KMS-11 (cell line): Measurements from ENCODE around the gene MVB12B.

Experiments
- H2AFZ ChIP-seq: fragments of 200-600 bp; sonication (generic); 2 replicates; pipeline ENCODE4 v1.6.1; 2016; ENCODE audit warnings: antibody characterized with exemption, mixed run types, low read depth
- H3K27ac ChIP-seq: fragments of 200-600 bp; sonication (generic); 2 replicates; pipeline ENCODE4 v1.6.1; 2016; ENCODE audit warnings: mild to moderate bottlenecking, mixed run types
- H3K27me3 ChIP-seq: fragments of 200-600 bp; sonication (generic); 2 replicates; pipeline ENCODE4 v1.6.1; 2017; ENCODE audit warnings: mild to moderate bottlenecking, low read depth, mixed run types, moderate library complexity; ENCODE audit not compliant: insufficient read depth
- H3K36me3 ChIP-seq: fragments of 200-600 bp; sonication (generic); 2 replicates; pipeline ENCODE4 v1.6.1; 2017; ENCODE audit warnings: mild to moderate bottlenecking, mixed run types; ENCODE audit not compliant: insufficient read depth
- H3K4me1 ChIP-seq: fragments of 200-600 bp; sonication (generic); 2 replicates; pipeline ENCODE4 v1.6.1; 2016; ENCODE audit warnings: mild to moderate bottlenecking, low read depth, mixed run types; ENCODE audit not compliant: poor library complexity, severe bottlenecking
- H3K4me2 ChIP-seq: fragments of 200-600 bp; sonication (generic); 2 replicates; pipeline ENCODE4 v1.7.0; 2016; ENCODE audit warnings: mild to moderate bottlenecking, mixed run types
- H3K4me3 ChIP-seq: fragments of 200-600 bp; sonication (generic); IDR thresholded peaks from 2 replicates; pipeline ENCODE4 v1.6.1; 2017; ENCODE audit warnings: low read depth, low read length, mixed read lengths; ENCODE audit not compliant: insufficient read depth
- H3K79me2 ChIP-seq: fragments of 200-600 bp; sonication (generic); 2 replicates; pipeline ENCODE4 v1.6.1; 2016; ENCODE audit warnings: low read depth, mixed run types; ENCODE audit not compliant: insufficient read depth
- H3K9ac ChIP-seq: fragments of 200-600 bp; sonication (generic); 2 replicates; pipeline ENCODE4 v1.6.1; 2016; ENCODE audit warnings: mild to moderate bottlenecking, mixed run types
- H4K20me1 ChIP-seq: fragments of 200-600 bp; sonication (generic); 2 replicates; pipeline ENCODE4 v1.6.1; 2016; ENCODE audit warnings: mild to moderate bottlenecking, mixed run types; ENCODE audit not compliant: insufficient read depth
- TF ChIP-seq, protein P1 (sequence below): fragments of 200-600 bp; sonication (generic); conservative IDR thresholded peaks from 2 replicates; pipeline ENCODE4 v1.6.1; 2017; ENCODE audit warnings: low read depth, mild to moderate bottlenecking, antibody characterized with exemption, low read length, moderate library complexity, mixed read lengths

Gene MVB12B

GRCh38 chr9:126294331-126295081, 32.1 kb upstream of the MVB12B start:
- Histone ChIP-seq H3K27ac (no peak overlapping the region), H3K4me2 (no peak overlapping the region; the same call in 1 of the 2 replicates), H2AFZ (no peak overlapping the region), H3K27me3 (no peaks in the 10 kb centered on the region), H3K36me3 (no peaks in the 10 kb centered on the region), H3K4me3 (no peak overlapping the region), H3K79me2 (no peaks in the 10 kb centered on the region), H4K20me1 (no peaks in the 10 kb centered on the region), H3K9ac (no peak overlapping the region), H3K4me1 (peaks cover 14% of the 10 kb centered on the region)
- TF ChIP-seq, protein P1, sequence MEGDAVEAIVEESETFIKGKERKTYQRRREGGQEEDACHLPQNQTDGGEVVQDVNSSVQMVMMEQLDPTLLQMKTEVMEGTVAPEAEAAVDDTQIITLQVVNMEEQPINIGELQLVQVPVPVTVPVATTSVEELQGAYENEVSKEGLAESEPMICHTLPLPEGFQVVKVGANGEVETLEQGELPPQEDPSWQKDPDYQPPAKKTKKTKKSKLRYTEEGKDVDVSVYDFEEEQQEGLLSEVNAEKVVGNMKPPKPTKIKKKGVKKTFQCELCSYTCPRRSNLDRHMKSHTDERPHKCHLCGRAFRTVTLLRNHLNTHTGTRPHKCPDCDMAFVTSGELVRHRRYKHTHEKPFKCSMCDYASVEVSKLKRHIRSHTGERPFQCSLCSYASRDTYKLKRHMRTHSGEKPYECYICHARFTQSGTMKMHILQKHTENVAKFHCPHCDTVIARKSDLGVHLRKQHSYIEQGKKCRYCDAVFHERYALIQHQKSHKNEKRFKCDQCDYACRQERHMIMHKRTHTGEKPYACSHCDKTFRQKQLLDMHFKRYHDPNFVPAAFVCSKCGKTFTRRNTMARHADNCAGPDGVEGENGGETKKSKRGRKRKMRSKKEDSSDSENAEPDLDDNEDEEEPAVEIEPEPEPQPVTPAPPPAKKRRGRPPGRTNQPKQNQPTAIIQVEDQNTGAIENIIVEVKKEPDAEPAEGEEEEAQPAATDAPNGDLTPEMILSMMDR, result no peak

GRCh38 chr9:126295082-126295477, 31.5 kb upstream of the MVB12B start:
- no peaks in the 10 kb centered on the region for H3K27me3 ChIP-seq
- H4K20me1 ChIP-seq, result no peaks in the 10 kb centered on the region
- TF ChIP-seq, protein P1, result no peak
- H3K9ac ChIP-seq, result no peak overlapping the region
- no peak overlapping the region for H3K27ac ChIP-seq
- peak overlapping the region; percentile 8; the same call in 1 of the 2 replicates for H3K4me2 ChIP-seq
- peaks cover 14% of the 10 kb centered on the region for H3K4me1 ChIP-seq
- H3K36me3 ChIP-seq, result no peaks in the 10 kb centered on the region
- no peak overlapping the region for H2AFZ ChIP-seq
- H3K4me3 ChIP-seq, result no peak overlapping the region
- no peaks in the 10 kb centered on the region for H3K79me2 ChIP-seq

DNA sequence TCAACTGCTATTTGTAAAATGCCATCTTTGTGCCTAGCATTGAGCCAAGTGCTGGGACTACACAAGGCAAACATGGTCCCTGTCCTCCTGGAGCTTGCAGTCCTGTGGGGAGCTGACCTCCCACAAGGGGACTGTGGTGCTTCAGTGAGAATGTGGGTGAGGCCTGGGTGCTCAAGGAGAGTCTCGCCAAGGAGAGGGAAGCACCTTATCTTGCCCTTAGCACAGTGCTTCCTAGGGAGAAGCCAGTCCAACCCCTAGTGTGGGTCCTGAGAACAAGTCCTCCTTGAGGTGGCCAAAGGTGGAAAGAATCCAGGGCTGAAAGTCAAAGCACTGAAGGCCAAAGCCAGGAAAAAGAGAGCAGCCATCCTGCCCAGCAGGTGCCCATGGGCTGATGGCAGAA, 31.1 kb upstream of the MVB12B start:
- no peaks in the 10 kb centered on the region for H4K20me1 ChIP-seq
- no peak overlapping the region for H3K27ac ChIP-seq
- no peak overlapping the region for H2AFZ ChIP-seq
- TF ChIP-seq, protein P1, result no peak
- no peak overlapping the region for H3K9ac ChIP-seq
- H3K4me3 ChIP-seq, result no peak overlapping the region
- peak overlapping the region; percentile 8; the same call in 1 of the 2 replicates for H3K4me2 ChIP-seq
- no peaks in the 10 kb centered on the region for H3K27me3 ChIP-seq
- H3K79me2 ChIP-seq, result no peaks in the 10 kb centered on the region
- no peaks in the 10 kb centered on the region for H3K36me3 ChIP-seq
- H3K4me1 ChIP-seq, result peaks cover 14% of the 10 kb centered on the region

DNA sequence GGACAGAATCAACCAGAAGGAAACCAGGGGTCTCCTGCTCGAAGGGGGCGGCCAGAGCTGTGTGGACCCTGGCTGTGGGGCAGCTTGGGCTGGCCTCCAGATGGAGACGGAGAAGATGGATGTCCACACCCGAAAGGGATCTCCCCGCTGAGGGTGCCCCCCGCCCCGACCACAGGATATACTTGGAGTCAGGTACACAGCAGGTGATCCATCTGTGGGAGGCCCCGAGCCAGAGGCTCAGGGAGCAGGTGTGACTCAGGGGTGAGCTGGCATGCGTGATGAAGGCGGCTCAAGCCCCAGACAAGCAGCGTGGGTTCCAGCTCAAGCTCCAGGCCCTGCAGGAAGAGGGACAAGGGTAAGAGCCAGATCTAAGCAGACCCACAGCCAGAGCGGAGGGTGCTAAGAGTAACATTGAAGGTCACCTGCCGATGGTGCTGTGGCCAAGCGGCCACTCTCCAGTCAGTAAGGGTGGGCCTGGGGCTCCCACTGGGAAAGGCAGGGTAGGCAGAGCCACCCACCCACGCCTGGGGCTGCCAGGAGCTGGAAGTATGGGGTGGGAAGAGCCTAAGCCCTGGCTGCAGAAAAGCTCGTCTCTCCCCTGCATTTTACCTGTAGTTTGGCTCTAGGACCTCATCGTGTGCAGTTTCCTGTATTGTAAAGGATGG, 30.6 kb upstream of the MVB12B start:
- Histone ChIP-seq H3K27me3 (no peaks in the 10 kb centered on the region), H3K4me1 (peaks cover 14% of the 10 kb centered on the region), H3K9ac (no peak overlapping the region), H3K27ac (no peak overlapping the region), H4K20me1 (no peaks in the 10 kb centered on the region), H3K79me2 (no peaks in the 10 kb centered on the region), H3K36me3 (no peaks in the 10 kb centered on the region), H3K4me2 (no peak overlapping the region), H3K4me3 (no peak overlapping the region), H2AFZ (no peak overlapping the region)
- TF ChIP-seq, protein P1, result no peak
